ENCODE data around the gene TXNDC15. TPM values are rescaled to one million over a fixed set of nuclear protein-coding genes. Genes with fewer than 3 reads are reported as not detected.

TXNDC15 gene
- polyA plus RNA-seq, 1 of the 3 experiments (the other 2 are of a cell fraction) = 112 TPM

DNA sequence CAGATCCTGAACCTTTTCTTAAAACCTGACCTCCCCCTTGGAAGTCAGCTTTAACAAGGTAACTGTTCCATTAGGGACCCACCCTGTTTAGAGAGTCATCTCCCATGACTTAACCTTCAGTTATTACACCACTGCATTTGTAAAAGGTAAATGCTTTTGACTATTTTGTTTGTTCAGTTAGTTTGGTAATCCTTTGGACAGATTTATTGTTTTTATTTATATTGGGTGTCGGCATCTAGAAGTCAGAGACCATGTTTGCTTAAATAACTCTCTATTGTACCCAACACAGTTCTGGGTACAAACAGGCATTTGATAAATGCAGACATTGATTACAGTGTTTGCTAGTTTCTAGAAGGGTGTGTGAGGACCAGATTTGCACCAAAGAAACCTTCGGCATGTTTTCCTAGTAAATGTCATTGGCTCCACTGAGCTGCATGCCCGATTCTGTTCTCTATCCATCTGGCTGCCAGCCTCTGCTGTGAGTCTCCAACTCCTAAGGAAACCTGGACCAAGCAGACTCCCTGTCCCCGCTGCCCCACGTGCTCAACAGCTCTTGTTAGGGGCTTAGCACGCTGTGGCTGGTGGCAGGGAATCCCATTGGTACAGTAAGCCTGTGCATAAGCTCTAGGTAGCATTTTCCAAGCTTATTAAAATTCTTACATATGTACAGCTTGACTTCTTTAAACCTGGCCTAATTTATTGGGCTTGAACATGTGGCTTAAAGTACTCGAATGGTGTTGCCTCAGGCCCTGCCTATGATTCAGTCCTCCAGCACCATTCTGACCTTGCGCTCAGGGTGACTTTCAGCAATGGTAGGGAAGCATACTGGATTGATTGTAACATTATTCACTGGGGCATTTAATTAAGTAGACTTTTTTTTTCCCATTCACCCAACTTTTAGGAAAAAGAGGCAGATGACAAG is 37.4 kb downstream of the TXNDC15 start:
- CTCF ChIA-PET = interaction anchor here (0.8 kb wide), 1 partner anchor 9 kb away, joined by 4 read pairs; no protein-coding TSS in a partner anchor
- Histone ChIP-seq H3K4me2 (no peak overlapping the region), H3K36me3 (replicated peaks in 1 of 2; ENCODE audit: control insufficient read depth in 1 of 2, insufficient read depth in 2 of 2, low read length in 1 of 2) (peaks cover 4 to 20% of the 10 kb centered on the region in 2 experiments)

More for the DNA sequence above, 37.4 kb downstream of the TXNDC15 start:
- H2AFZ ChIP-seq (ENCODE audit: low read depth) = no peak overlapping the region
- peaks cover 7% of the 10 kb centered on the region for H3K79me2 ChIP-seq (ENCODE audit: insufficient read depth)
- WGBS (ENCODE audit: low lambda C conversion rate) = 88% methylated on average over 6 of the region's 8 CpGs
- no peak for TF ChIP-seq YY1 (IDR thresholded peaks at IDR 0.05; ENCODE audit: low read depth)
- TF ChIP-seq POLR2AphosphoS5 (IDR thresholded peaks at IDR 0.05; ENCODE audit: low read depth, low read length) = no peak
- TF ChIP-seq, protein P1, sequence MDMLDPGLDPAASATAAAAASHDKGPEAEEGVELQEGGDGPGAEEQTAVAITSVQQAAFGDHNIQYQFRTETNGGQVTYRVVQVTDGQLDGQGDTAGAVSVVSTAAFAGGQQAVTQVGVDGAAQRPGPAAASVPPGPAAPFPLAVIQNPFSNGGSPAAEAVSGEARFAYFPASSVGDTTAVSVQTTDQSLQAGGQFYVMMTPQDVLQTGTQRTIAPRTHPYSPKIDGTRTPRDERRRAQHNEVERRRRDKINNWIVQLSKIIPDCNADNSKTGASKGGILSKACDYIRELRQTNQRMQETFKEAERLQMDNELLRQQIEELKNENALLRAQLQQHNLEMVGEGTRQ (IDR thresholded peaks at IDR 0.05; ENCODE audit: borderline replicate concordance, low read depth, low read length) = no peak
- TF ChIP-seq SIN3A (IDR thresholded peaks at IDR 0.05; ENCODE audit: borderline replicate concordance, low read depth, low read length) = no peak
- TF ChIP-seq RXRA (IDR thresholded peaks at IDR 0.05; ENCODE audit: borderline replicate concordance, low read depth) = no peak
- no peak for TF ChIP-seq TEAD4 (IDR thresholded peaks at IDR 0.05; ENCODE audit: borderline replicate concordance, insufficient read depth)
- TF ChIP-seq SMC3 (IDR thresholded peaks at IDR 0.05; ENCODE audit: low read depth, low read length) = no peak
- no peak for TF ChIP-seq GABPA (IDR thresholded peaks at IDR 0.05; ENCODE audit: low read depth)
- no peak for TF ChIP-seq FOXM1 (IDR thresholded peaks at IDR 0.05; ENCODE audit: low read depth)
- TF ChIP-seq, protein P2, sequence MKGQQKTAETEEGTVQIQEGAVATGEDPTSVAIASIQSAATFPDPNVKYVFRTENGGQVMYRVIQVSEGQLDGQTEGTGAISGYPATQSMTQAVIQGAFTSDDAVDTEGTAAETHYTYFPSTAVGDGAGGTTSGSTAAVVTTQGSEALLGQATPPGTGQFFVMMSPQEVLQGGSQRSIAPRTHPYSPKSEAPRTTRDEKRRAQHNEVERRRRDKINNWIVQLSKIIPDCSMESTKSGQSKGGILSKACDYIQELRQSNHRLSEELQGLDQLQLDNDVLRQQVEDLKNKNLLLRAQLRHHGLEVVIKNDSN (IDR thresholded peaks at IDR 0.05; ENCODE audit: borderline replicate concordance, low read depth) = no peak
- no peak for TF ChIP-seq EP300 (IDR thresholded peaks at IDR 0.05; ENCODE audit: borderline replicate concordance in 1 of 2, low read depth in 1 of 2, low read length in 1 of 2)
- TF ChIP-seq, protein P3, sequence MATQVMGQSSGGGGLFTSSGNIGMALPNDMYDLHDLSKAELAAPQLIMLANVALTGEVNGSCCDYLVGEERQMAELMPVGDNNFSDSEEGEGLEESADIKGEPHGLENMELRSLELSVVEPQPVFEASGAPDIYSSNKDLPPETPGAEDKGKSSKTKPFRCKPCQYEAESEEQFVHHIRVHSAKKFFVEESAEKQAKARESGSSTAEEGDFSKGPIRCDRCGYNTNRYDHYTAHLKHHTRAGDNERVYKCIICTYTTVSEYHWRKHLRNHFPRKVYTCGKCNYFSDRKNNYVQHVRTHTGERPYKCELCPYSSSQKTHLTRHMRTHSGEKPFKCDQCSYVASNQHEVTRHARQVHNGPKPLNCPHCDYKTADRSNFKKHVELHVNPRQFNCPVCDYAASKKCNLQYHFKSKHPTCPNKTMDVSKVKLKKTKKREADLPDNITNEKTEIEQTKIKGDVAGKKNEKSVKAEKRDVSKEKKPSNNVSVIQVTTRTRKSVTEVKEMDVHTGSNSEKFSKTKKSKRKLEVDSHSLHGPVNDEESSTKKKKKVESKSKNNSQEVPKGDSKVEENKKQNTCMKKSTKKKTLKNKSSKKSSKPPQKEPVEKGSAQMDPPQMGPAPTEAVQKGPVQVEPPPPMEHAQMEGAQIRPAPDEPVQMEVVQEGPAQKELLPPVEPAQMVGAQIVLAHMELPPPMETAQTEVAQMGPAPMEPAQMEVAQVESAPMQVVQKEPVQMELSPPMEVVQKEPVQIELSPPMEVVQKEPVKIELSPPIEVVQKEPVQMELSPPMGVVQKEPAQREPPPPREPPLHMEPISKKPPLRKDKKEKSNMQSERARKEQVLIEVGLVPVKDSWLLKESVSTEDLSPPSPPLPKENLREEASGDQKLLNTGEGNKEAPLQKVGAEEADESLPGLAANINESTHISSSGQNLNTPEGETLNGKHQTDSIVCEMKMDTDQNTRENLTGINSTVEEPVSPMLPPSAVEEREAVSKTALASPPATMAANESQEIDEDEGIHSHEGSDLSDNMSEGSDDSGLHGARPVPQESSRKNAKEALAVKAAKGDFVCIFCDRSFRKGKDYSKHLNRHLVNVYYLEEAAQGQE (IDR thresholded peaks at IDR 0.05; ENCODE audit: low read depth, low read length) = no peak
- no peak for TF ChIP-seq MEF2A (IDR thresholded peaks at IDR 0.05; ENCODE audit: borderline replicate concordance, low read depth)
- TF ChIP-seq CHD2 (IDR thresholded peaks at IDR 0.05; ENCODE audit: low read length, partially characterized antibody) = no peak
- TF ChIP-seq RAD21 (IDR thresholded peaks at IDR 0.05; ENCODE audit: low read length) = no peak
- TF ChIP-seq, protein P4, sequence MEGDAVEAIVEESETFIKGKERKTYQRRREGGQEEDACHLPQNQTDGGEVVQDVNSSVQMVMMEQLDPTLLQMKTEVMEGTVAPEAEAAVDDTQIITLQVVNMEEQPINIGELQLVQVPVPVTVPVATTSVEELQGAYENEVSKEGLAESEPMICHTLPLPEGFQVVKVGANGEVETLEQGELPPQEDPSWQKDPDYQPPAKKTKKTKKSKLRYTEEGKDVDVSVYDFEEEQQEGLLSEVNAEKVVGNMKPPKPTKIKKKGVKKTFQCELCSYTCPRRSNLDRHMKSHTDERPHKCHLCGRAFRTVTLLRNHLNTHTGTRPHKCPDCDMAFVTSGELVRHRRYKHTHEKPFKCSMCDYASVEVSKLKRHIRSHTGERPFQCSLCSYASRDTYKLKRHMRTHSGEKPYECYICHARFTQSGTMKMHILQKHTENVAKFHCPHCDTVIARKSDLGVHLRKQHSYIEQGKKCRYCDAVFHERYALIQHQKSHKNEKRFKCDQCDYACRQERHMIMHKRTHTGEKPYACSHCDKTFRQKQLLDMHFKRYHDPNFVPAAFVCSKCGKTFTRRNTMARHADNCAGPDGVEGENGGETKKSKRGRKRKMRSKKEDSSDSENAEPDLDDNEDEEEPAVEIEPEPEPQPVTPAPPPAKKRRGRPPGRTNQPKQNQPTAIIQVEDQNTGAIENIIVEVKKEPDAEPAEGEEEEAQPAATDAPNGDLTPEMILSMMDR (IDR thresholded peaks at IDR 0.05) = no peak
- TF ChIP-seq, protein P5, sequence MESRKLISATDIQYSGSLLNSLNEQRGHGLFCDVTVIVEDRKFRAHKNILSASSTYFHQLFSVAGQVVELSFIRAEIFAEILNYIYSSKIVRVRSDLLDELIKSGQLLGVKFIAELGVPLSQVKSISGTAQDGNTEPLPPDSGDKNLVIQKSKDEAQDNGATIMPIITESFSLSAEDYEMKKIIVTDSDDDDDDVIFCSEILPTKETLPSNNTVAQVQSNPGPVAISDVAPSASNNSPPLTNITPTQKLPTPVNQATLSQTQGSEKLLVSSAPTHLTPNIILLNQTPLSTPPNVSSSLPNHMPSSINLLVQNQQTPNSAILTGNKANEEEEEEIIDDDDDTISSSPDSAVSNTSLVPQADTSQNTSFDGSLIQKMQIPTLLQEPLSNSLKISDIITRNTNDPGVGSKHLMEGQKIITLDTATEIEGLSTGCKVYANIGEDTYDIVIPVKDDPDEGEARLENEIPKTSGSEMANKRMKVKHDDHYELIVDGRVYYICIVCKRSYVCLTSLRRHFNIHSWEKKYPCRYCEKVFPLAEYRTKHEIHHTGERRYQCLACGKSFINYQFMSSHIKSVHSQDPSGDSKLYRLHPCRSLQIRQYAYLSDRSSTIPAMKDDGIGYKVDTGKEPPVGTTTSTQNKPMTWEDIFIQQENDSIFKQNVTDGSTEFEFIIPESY (IDR thresholded peaks at IDR 0.05; ENCODE audit: borderline replicate concordance, low read depth) = no peak
- H3K4me1 ChIP-seq (ENCODE audit: control insufficient read depth in 1 of 2, insufficient read depth in 2 of 2, low read depth in 1 of 2, low read length in 1 of 2) = no peaks in the 10 kb centered on the region
- H3F3A ChIP-seq (replicated peaks; ENCODE audit: insufficient read depth) = no peaks in the 10 kb centered on the region
- no peaks in the 10 kb centered on the region for H3K9me3 ChIP-seq
- H3K9ac ChIP-seq = no peak overlapping the region
- no peak overlapping the region for H3K4me3 ChIP-seq (ENCODE audit: low read depth in 2 of 2, low read length in 1 of 2)
- H3K27me3 ChIP-seq (ENCODE audit: insufficient read depth) = no peaks in the 10 kb centered on the region
- no peaks in the 10 kb centered on the region for H3K9me2 ChIP-seq
- H3K27ac ChIP-seq (ENCODE audit: low read depth in 2 of 2, low read length in 1 of 2) = no peak overlapping the region
- no peaks in the 10 kb centered on the region for H4K20me1 ChIP-seq (ENCODE audit: insufficient read depth)
- no peak for DNase-seq
- POLR2A ChIA-PET = no interaction called here

Data from SK-N-SH (cell line).